Endothelial cell of umbilical vein (primary cell): ENCODE data around the gene SCN9A.

ENCODE experiments used
- EZH2 ChIP-seq: IDR thresholded peaks from 2 replicates; pipeline ENCODE4 v1.6.1; 2012; ENCODE audit warnings: borderline replicate concordance, low read depth, mild to moderate bottlenecking, moderate library complexity, low read length, inconsistent platforms; ENCODE audit not compliant: severe bottlenecking
- JUN ChIP-seq: IDR thresholded peaks from 2 replicates; pipeline ENCODE4 v1.6.1; 2011; ENCODE audit warnings: borderline replicate concordance, low read depth; ENCODE audit not compliant: insufficient read length, insufficient read depth
- POLR2A ChIP-seq: IDR thresholded peaks from 2 replicates; pipeline ENCODE4 v1.6.1; 2012; ENCODE audit warnings: low read depth, mild to moderate bottlenecking, control low read depth, low read length
- POLR2AphosphoS5 ChIP-seq: IDR thresholded peaks from 2 replicates; pipeline ENCODE4 v1.6.1; 2012; ENCODE audit warnings: low read depth, mild to moderate bottlenecking, control low read depth, low read length, moderate library complexity; ENCODE audit not compliant: insufficient read depth
- TF ChIP-seq, protein P1 (sequence below), 2 donors: IDR thresholded peaks; 1 replicate in 1 of 2; 2 replicates in 1 of 2; pipeline ENCODE4 v1.5.1; 2011; ENCODE audit warnings: low read length in 2 of 2, mild to moderate bottlenecking in 2 of 2, moderate library complexity in 2 of 2, control low read depth in 1 of 2, inconsistent platforms in 1 of 2, low read depth in 1 of 2; ENCODE audit not compliant: insufficient read depth in 1 of 2; ENCODE audit errors: extremely low read depth in 1 of 2
- TF ChIP-seq, protein P2 (sequence below): IDR thresholded peaks from 2 replicates; pipeline ENCODE4 v1.6.1; 2011; ENCODE audit not compliant: insufficient read depth, insufficient read length

DNA sequence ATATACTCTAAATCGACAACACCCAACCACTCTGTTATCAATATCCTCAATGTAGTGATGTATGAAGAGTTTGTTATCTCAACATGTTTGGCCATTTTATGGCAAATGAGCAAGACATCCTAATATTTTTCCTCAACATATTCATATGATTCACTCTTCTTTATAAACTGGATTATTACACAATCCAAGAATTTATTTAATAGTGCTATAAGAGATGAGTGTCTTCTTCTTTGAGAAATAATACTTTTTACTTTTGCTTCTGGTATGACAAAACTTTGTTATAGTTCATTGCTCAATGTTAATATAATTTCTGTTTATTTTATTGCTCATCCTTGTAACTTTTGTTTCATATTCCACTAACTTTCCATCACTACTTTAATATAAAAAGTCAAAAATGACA, 44.3 kb downstream of the SCN9A start:
- no peak for TF ChIP-seq JUN
- TF ChIP-seq, protein P1, sequence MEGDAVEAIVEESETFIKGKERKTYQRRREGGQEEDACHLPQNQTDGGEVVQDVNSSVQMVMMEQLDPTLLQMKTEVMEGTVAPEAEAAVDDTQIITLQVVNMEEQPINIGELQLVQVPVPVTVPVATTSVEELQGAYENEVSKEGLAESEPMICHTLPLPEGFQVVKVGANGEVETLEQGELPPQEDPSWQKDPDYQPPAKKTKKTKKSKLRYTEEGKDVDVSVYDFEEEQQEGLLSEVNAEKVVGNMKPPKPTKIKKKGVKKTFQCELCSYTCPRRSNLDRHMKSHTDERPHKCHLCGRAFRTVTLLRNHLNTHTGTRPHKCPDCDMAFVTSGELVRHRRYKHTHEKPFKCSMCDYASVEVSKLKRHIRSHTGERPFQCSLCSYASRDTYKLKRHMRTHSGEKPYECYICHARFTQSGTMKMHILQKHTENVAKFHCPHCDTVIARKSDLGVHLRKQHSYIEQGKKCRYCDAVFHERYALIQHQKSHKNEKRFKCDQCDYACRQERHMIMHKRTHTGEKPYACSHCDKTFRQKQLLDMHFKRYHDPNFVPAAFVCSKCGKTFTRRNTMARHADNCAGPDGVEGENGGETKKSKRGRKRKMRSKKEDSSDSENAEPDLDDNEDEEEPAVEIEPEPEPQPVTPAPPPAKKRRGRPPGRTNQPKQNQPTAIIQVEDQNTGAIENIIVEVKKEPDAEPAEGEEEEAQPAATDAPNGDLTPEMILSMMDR (IDR thresholded peaks at IDR 0.05; ENCODE audit: extremely low read depth in 1 of 2, insufficient read depth in 1 of 2, low read depth in 1 of 2, low read length in 2 of 2) = no peak
- TF ChIP-seq, protein P2, sequence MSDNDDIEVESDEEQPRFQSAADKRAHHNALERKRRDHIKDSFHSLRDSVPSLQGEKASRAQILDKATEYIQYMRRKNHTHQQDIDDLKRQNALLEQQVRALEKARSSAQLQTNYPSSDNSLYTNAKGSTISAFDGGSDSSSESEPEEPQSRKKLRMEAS = no peak
- no peak for TF ChIP-seq EZH2
- TF ChIP-seq POLR2AphosphoS5 = no peak
- TF ChIP-seq POLR2A = no peak
